DMS53 (cell line): ENCODE results near the gene SPATA2.

Experiments
- DNase-seq: peaks from one replicate; lab custom pipeline; 2025; lab: John Stamatoyannopoulos, UW

Gene SPATA2

DNA sequence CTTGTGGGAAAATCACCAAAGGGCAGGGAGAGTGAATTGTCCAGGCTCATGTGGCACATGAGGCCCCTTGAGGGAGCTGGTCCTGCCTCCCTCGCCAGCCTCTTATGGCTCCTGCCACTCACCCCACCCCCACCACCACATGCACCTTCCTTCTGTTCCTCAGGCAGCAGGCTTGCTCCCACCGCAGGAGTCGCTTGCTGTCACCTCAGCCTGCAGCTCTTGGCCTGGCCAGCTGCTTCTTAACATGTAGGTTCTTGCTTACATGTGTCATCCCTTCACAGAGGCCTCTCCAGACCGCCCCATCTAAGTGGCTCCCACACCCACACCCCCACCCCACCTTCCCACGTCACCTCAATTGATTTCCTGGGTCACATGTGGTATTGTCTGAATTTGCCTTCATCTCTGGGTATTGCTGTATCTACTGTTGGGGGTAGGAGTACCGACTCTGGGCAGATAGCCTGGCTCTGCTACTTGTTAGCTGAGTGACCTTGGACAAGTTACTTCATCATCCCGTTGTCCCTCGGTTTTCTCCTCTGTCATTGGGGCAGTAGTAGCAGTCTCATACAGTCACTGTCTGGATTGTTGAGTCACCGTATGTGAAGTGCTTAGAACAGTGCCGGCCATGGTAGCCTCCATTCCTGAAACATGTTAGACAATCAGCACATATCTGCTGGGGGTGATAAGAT, 61.0 kb downstream of the SPATA2 start:
- no peak for DNase-seq

- DNase-seq, result peak; percentile 88
These were observed 61.7 kb downstream of the SPATA2 start for GRCh38 chr20:49853640-49854039.
